Middle frontal gyrus (tissue), 1 donor: Measurements from ENCODE around the gene WIPI1.
"Not testable (repeated sequence)": the region's sequence is repeated elsewhere in the genome, so short reads cannot be mapped to it uniquely, and the experiment has no call there.

Experiments used
- DNase-seq: peaks from one replicate; pipeline ENCODE4 v3.0.0-alpha.2; 2015; ENCODE audit warnings: low spot score; ENCODE audit errors: extremely low spot score

Gene WIPI1

DNA sequence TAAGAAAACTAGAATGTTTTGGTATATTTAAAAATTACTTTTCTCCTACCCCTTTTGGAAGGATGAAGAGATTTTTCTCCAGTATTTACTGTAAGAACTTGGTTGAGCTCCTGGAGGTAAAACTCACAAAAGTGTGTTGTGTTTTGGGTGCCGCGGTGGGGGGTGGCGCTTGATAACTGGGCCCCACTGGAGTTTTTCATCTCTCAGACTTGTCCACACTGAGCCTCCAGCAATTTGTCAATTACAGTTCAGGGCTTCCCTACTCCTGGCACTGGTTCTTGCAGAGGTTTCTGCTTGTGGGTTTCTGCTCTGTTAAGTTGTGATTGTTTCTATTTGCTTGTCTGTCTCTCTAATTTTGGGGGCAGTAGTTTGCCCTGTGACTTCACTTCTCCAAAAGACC is 40.0 kb downstream of the WIPI1 start:
- DNase-seq: no peak

DNA sequence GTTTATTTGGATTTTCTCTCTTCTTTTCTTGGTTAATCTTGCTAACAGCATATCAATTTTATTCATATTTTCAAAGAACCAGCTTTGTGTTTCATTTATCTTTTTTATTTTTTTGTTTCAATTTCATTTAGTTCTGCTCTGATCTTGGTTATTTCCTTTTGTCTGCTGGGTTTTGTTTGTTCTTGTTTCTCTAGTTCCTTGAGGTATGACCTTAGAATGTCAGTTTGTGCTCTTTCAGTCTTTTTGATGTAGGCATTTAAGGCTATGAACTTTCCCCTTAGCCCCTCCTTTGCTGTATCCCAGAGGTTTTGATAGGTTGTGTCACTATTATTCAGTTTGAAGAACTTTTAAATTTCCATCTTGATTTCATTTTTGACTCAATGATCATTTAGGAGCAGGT is 42.4 kb downstream of the WIPI1 start:
- not testable (repeated sequence) for DNase-seq

DNA sequence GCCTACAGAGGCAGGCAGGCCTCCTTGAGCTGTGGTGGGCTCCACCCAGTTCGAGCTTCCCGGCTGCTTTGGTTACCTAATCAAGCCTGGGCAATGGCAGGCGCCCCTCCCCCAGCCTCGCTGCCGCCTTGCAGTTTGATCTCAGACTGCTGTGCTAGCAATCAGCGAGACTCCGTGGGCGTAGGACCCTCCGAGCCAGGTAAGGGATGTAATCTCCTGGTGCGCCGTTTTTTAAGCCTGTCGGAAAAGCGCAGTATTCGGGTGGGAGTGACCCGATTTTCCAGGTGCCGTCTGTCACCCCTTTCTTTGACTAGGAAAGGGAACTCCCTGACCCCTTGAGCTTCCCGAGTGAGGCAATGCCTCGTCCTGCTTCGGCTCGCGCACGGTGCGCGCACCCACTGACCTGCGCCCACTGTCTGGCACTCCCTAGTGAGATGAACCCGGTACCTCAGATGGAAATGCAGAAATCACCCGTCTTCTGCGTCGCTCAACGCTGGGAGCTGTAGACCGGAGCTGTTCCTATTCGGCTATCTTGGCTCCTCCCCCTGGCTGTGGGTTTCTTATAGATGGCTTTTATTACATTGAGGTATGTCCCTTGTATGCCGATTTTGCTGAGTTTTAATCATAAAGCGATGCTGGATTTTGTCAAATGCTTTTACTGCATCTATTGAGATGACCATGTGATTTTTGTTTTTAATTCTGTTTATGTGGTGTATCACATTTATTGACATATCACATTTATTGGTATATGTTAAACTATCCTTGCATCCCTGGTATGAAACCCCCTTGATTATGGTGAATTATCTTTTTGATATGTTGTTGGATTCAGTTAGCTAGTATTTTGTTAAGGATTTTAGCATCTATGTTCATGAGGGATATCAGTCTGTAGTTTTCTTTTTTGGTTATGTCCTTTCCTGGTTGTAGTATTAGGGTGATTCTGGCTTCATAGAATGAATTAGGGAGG is 43.4 kb downstream of the WIPI1 start:
- DNase-seq: not testable (repeated sequence)

DNA sequence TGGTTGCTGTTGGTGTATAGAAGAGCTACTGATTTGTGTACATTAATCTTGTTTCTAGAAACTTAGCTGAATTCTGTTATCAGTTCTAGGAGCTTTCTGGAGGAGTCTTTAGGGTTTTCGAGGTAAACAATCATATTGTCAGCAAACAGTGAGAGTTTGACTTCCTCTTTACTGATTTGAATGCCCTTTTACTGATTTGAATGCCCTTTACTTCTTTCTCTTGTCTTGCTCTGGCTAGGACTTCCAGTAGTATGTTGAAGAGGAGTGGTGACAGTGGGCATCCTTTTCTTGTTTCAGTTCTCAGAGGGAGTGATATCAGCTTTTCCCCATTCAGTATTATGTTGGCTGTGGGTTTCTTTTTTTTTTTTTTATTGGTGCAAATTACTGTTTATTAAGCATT is 49.6 kb downstream of the WIPI1 start:
- not testable (repeated sequence) for DNase-seq

DNA sequence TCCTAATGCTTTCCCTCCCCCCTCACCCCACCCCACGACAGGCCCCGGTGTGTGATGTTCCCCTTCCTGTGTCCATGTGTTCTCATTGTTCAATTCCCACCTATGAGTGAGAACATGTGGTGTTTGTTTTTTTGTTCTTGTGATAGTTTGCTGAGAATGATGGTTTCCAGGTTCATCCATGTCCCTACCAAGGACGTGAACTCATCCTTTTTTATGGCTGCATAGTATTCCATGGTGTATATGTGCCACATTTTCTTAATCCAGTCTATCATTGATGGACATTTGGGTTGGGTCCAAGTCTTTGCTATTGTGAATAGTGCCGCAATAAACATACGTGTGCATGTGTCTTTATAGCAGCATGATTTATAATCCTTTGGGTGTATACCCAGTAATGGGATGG is 53.5 kb downstream of the WIPI1 start:
- DNase-seq: not testable (repeated sequence)

DNA sequence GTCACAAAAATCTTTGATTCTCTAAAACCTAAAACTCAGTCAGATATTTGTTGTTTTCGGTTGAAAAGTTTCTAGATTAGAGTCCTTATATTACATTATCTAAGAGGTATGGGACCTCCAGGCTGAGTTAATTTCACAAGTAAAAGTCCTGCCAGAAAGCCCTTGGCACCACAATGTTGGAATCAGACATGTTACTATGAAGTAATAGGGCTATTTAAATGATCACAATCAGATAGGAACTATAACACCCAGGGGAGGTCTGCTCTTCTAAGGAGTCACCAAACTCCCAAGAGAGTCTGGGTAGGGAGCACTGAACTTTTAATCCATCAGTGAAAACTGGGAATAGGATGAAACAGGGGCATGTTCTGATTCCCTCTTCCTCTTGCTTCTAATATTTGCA is 54.2 kb downstream of the WIPI1 start:
- DNase-seq: no peak

DNA sequence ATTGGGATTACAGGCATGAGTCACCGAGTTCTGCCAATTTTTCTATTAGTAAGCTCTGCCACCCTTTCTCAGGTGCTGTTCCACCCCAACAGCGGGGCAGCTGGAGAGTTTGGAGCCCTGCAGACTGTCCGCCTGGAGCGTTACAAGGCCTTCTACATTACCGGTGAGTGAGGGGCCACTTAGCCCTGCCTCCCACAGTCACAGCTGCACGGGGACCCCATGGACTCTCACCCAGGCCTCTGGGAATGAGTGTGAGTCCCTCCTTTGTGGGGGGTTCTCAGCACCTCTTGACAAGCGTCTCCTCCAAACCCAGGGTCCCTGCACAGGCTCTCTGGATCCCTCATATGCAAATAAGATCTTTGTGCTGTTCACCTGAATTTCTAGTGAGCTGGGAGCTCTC is 56.0 kb downstream of the WIPI1 start:
- no peak for DNase-seq

DNA sequence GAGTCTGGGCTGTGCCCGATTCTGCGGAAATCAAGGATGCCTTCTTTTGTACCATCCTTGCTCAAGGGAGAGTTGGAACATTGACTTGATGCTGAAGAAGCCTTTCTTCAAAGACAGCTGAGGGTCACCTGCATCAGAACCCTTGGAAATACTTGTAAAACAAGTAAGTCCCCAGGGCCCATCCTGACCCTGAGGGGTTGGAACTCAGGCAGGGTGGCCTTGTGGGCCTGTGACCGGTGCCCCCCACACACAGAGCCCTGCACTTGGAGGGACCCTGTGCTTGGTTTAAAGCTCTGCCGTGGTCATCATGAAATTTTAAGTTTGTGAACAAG is 56.9 kb downstream of the WIPI1 start:
- DNase-seq: peak; percentile 58

DNA sequence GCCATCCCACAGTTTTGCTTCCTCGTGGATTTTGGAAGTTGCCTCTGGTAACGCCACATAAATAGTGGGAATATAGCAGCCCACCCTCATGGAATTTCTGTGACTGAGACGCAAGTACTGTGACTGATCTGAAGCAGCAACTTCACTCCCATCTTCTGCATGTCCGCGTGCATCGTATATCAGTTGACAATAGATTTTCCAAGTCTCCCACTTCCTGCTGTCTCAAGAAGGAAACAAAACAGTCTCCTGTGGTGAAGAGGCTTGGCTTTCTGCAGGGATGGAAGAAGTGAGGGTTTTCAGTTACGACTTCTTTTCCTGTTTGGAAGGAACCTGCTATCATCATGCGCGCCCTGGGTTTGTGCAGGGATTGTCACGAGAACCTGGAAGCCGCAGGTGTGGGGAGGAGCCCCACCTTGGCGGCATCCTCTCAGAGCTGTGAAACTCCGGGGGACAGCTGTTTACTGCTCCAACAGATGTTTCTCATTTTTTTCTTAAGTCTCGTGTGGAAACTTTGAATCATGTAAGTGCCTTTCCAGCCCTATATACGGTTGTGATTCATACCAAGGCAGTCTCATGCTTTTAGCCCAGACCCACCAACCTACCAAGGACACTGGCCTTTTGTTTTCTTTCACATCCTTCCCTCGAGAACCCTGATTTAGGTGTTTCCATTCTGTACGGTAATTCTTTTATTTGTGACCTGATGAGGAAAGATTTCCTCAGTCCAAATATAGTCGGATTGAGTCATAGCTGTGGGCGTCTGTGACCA is 57.5 kb downstream of the WIPI1 start:
- no peak for DNase-seq

DNA sequence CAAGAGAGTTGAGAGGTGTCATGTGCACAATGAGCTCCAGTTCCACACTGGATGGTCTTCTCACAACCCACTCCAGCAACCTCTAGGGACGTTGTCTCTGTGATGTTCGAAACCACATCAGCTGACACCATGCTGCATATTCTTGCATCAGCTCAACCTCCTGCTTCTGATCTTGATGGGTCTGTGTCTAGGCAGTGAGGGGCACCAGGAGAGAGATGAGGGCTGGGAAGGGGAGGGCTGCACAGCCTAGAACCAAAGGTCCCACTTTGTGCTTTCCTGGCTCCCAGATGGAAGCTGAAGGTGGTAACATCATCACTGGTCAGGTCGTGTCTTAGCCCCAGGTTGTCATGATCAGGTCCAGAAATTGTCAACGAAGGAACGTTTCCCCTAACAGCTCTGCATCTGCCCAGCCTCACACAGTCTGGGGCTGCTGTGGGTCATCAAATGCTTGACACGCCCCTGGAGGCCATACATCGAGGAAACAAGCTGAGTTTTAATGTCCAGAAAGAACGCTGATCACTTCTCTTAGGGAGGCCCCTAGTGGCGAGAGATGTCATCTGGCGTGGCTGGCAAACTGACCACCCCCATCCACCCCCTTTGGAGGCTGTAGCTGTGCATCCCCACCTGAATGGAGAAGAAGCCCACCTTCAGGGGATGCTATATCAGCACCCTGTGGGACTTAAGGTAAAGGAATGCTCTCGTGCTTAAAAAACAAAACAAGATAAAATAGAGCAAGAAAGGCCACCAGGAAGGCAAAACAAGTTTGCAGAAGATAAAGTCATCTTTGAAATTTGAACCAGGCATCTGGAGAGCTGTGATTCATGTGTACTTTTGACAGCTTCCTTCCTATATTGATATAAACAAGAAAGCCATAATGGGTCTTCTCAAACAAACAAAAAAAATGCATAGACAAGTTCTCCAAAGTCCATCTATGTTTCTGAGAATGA is 58.3 kb downstream of the WIPI1 start:
- no peak for DNase-seq

DNA sequence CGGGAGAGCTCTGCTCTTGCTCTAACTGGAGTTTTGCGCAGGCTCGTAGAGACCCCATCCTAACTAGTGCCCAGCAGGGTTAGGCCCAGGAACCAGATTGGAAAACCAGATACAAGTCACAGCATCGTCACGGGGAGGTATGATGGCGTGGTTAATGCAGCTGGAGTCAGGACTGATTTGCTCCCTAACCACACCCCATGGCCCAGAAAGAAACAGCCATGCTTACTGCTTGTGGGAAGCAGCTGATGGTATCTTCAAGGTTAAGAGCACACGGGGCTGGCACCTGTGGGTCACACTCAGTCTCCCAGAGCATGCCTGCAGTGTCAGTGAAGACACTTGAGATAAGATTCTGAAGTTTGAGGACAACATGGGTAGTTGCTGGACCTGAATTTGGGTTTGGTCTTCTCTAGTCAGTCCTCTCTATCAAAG is 60.2 kb downstream of the WIPI1 start:
- DNase-seq: no peak

DNA sequence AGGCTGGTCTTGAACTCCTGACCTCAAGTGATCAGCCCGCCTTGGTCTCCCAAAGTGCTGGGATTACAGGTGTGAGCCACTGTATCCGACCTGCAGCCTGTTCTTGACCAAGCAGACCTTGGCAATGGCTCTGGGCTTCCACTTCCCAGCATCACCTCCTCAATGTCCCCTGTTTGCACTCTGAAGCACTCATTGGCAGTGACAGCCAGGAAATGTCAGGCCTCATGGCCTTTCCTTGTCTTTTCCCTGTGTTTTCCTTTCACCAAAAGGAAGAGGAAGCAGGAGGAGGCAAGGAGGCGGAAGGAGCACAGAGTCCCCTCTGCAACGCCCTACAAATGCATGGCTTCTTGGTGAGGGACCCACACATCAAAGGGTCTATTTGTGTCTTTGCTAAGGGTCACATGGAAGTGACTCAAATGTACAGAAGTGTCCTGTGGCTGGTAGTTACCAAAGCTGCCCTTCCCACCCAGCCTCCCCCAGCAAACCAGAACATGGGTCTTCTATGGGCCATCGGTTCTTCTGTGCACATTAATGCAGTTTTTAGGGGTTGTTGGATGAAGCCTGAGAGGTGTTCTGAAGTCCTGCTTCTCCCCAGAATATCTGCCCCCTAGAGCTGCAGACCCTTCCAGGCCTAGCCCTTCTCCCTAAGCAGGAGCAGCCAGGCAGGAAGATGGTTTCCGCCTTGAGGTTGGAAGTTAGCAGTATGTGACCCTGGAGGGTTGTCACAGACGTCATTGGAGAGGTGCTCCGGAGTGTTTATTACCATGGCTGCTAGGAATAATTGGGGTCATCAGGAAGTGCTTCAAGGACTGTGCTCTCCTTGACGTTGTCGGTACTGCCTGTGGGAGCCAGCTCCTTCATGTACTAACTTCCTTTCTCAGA is 60.8 kb downstream of the WIPI1 start:
- DNase-seq: no peak

DNA sequence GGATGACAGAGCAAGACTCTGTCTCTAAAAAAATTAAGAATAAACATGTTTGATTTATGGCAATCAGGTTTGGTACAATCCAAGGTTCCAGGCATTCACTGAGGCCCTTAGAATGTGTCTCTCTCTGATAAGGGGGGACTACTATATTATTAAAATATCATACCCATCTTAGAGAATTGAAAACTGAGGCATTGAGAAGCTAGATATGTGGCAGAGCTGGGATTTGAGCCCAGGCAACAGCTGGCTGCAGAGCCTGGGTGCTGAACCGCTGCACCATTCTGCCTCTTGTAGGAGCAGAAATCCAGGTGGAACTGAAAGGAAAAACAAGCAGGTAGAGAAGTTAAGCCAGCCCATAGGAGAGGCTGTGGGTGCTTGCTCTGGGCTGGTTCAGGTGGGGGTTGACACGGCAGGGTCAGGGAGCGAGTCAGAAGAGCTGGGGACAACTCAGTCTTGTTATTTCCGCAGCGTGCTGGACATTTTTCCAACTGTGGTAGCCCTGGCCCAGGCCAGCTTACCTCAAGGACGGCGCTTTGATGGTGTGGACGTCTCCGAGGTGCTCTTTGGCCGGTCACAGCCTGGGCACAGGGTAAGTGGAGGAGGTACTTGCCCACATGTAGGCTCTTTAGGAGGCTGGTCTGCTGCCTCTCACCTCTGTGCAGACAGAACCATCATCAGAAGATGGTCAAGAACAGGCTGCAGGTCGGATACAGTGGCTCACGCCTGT is 62.5 kb downstream of the WIPI1 start:
- DNase-seq: no peak

DNA sequence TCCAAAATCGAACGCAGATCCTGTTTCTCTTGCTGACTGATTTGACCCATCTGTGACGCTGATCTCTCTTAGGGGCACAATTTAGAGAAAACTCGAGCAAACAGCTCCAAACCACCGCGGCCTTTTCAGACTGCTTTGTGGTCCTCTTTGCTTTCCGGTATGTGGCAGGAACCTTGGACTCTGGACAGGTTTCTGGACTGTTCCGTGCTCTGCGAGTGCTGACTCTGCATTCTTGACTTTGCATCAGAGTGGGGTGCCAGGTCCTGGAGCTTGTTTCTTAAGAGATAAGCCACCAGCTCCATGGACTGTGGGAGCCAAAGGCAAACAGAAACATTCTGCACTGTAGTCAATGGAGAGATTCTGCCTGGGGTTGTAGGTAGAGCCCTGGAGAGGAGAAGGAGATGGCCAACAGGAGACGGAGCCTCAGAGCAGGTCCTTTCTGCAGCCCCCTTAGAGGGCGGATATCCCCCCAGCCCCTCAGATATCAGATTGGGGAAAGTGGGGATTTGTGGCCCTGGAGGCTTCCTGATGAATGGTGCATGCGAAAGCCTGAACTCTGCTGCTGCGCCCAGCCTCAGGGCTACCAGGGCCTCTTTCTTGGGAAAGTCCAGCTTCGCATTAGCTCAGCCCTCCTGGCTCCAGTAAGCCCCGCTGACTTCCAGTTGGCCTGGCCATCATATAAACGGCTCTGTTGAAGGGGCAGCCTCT is 65.6 kb downstream of the WIPI1 start:
- no peak for DNase-seq

DNA sequence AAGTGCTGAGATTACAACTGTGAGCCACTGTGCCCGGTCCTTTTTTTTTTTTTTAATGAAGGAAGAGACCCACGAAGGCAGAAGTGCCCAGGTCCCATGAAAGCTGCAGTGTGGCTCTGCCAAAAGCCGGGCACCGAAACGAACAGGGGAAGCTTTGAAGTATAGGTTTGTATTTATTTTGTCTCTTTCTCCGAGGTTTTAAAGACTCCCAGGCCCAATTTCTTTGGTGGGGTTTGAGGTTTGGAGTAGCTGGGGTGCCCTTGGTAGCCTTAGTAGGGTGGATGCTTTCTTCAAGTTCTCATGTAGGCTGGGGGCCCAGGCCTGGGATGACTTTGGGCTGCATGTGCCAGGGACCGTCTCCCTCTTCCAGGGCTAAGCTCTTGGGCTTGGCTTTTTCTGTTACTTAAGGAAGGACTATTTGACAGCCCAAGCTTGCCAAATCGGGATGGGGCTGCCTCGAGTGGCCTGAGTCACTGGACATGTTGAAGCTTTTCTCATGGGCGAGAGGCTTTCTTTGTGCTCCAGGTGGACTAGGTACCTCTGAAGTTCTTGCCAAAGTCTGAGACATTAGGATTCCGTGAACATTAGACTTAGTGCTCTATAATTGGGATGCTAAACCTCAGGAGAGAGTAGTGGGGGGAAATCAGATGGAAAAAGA is 66.3 kb downstream of the WIPI1 start:
- DNase-seq: no peak

DNA sequence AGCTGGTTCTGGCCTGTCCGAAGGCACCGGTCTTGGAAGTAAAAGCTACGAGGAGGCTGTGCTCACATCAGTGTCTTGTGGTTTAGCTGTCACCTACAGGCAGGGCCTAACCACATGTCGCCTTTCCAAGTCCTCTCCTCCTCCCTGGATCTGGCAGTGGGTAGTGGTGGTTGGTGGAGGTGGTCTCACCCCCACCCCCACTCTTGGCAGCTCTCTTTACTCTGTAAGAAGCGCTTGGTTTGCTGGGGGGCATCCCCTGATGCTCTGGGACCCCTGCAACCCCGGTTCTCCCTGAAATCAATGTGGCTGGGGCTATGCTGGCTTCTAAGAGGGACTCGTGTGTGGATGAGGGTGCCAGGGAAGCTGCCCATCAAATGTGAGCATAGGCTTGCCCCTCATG is 68.3 kb downstream of the WIPI1 start:
- DNase-seq: no peak

DNA sequence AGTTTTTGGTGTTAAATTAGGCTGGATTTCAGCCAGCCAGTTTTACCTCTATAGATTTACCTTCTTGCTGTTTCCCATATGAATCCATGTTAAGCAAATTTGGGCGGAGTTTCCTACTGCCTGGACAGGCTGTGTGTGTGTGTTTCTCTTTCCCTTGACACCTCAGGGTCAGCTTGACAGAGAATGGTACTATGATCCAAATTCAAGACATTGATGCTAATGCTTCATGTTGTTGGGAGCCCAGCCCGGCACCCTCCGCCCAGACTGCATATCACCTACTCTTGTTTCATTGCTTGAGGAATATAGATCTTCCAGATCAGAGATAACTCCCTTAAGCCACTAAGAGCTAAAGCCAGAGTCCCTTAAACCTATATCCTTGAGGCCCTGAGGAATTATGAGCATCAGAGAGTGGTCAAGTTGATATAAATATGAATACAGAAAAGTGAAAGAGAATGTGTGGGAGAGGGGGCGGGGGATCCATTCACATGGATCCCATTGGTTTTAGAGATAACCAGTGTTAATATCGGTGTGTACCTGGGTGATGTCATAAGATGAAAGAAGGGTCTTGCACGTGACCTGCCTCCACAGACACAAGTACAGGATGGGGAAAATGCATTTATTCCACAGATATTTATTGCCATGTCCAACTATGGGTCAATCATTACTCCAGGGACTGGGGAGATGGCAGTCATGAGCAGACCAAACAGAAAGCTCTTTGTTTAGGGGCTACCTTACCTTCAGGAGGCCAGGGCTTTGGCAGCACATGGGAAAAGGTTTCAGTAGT is 69.7 kb downstream of the WIPI1 start:
- DNase-seq: no peak
